ENCODE data around the gene RSPH6A.

RSPH6A gene

GRCh38 chr19:45763691-45764294, 51.3 kb downstream of the RSPH6A start:
- no peak for TF ChIP-seq TEAD4 (IDR thresholded peaks at IDR 0.05)

- TF ChIP-seq TEAD4 (IDR thresholded peaks at IDR 0.05) (no peak), RAD21 (IDR thresholded peaks at IDR 0.05; ENCODE audit: low read depth) (no peak), ZBTB7A (IDR thresholded peaks at IDR 0.05; ENCODE audit: low read depth) (no peak), USF1 (IDR thresholded peaks at IDR 0.05) (no peak), YY1 (IDR thresholded peaks at IDR 0.05; ENCODE audit: low read depth) (no peak), EGR1 (IDR thresholded peaks at IDR 0.05) (no peak), TAF1 (IDR thresholded peaks at IDR 0.05; ENCODE audit: low read depth) (no peak), EP300 (IDR thresholded peaks at IDR 0.05; ENCODE audit: borderline replicate concordance) (no peak), FOXM1 (IDR thresholded peaks at IDR 0.05; ENCODE audit: borderline replicate concordance, low read depth) (no peak), CEBPB (IDR thresholded peaks at IDR 0.05) (no peak), NFIC (IDR thresholded peaks at IDR 0.05) (no peak), CREB1 (IDR thresholded peaks at IDR 0.05; ENCODE audit: low read depth) (no peak)
Observed at GRCh38 chr19:45762870-45763631, 52.1 kb downstream of the RSPH6A start.

GRCh38 chr19:45761714-45762113, 53.4 kb downstream of the RSPH6A start:
- no peak for TF ChIP-seq TAF1 (IDR thresholded peaks at IDR 0.05; ENCODE audit: low read depth)
- no peak for TF ChIP-seq YY1 (IDR thresholded peaks at IDR 0.05; ENCODE audit: low read depth)
- no peak for TF ChIP-seq EP300 (IDR thresholded peaks at IDR 0.05; ENCODE audit: borderline replicate concordance)
- no peak for TF ChIP-seq FOXM1 (IDR thresholded peaks at IDR 0.05; ENCODE audit: borderline replicate concordance, low read depth)
- no peak for TF ChIP-seq USF1 (IDR thresholded peaks at IDR 0.05)
- TF ChIP-seq ZBTB7A (IDR thresholded peaks at IDR 0.05; ENCODE audit: low read depth): no peak

GRCh38 chr19:45758921-45759320, 56.2 kb downstream of the RSPH6A start:
- TF ChIP-seq REST (IDR thresholded peaks at IDR 0.05; ENCODE audit: low read depth): no peak
- no peak for TF ChIP-seq CREB1 (IDR thresholded peaks at IDR 0.05; ENCODE audit: low read depth)
- TF ChIP-seq YY1 (IDR thresholded peaks at IDR 0.05; ENCODE audit: low read depth): no peak
- no peak for TF ChIP-seq CEBPB (IDR thresholded peaks at IDR 0.05)
- no peak for TF ChIP-seq TCF12 (IDR thresholded peaks at IDR 0.05; ENCODE audit: low read depth)
- TF ChIP-seq EP300 (IDR thresholded peaks at IDR 0.05; ENCODE audit: borderline replicate concordance): no peak
- no peak for TF ChIP-seq USF1 (IDR thresholded peaks at IDR 0.05)
- no peak for TF ChIP-seq MAX (IDR thresholded peaks at IDR 0.05)
- no peak for TF ChIP-seq ZBTB7A (IDR thresholded peaks at IDR 0.05; ENCODE audit: low read depth)
- no peak for TF ChIP-seq NFIC (IDR thresholded peaks at IDR 0.05)
- TF ChIP-seq EGR1 (IDR thresholded peaks at IDR 0.05): no peak
- TF ChIP-seq FOXM1 (IDR thresholded peaks at IDR 0.05; ENCODE audit: borderline replicate concordance, low read depth): no peak
- TF ChIP-seq TAF1 (IDR thresholded peaks at IDR 0.05; ENCODE audit: low read depth): no peak
- no peak for TF ChIP-seq TEAD4 (IDR thresholded peaks at IDR 0.05)
- TF ChIP-seq RAD21 (IDR thresholded peaks at IDR 0.05; ENCODE audit: low read depth): no peak

- TF ChIP-seq CREB1 (IDR thresholded peaks at IDR 0.05; ENCODE audit: low read depth): no peak
- TF ChIP-seq MAX (IDR thresholded peaks at IDR 0.05): no peak
- TF ChIP-seq TEAD4 (IDR thresholded peaks at IDR 0.05): no peak
- no peak for TF ChIP-seq YY1 (IDR thresholded peaks at IDR 0.05; ENCODE audit: low read depth)
- TF ChIP-seq NFIC (IDR thresholded peaks at IDR 0.05): no peak
- TF ChIP-seq CEBPB (IDR thresholded peaks at IDR 0.05): no peak
- no peak for TF ChIP-seq EP300 (IDR thresholded peaks at IDR 0.05; ENCODE audit: borderline replicate concordance)
- TF ChIP-seq FOXM1 (IDR thresholded peaks at IDR 0.05; ENCODE audit: borderline replicate concordance, low read depth): no peak
- TF ChIP-seq REST (IDR thresholded peaks at IDR 0.05; ENCODE audit: low read depth): no peak
- TF ChIP-seq TAF1 (IDR thresholded peaks at IDR 0.05; ENCODE audit: low read depth): no peak
- TF ChIP-seq TCF12 (IDR thresholded peaks at IDR 0.05; ENCODE audit: low read depth): no peak
- TF ChIP-seq ZBTB7A (IDR thresholded peaks at IDR 0.05; ENCODE audit: low read depth): no peak
- TF ChIP-seq RAD21 (IDR thresholded peaks at IDR 0.05; ENCODE audit: low read depth): no peak
- TF ChIP-seq EGR1 (IDR thresholded peaks at IDR 0.05): no peak
- no peak for TF ChIP-seq USF1 (IDR thresholded peaks at IDR 0.05)
Observed at GRCh38 chr19:45757695-45758094, 57.4 kb downstream of the RSPH6A start.

Measured in Ishikawa (cell line).